PC-3 (cell line): ENCODE results near the gene PSTK.

ENCODE experiments used
- EZH2 ChIP-seq: fragments of 300-600 bp; sonication (generic); IDR thresholded peaks from one replicate; pipeline ENCODE4 v1.6.1; 2017; ENCODE audit warnings: antibody characterized with exemption, mild to moderate bottlenecking, low read length; ENCODE audit not compliant: unreplicated experiment
- EZH2phosphoT487 ChIP-seq: fragments of 300-600 bp; sonication (generic); IDR thresholded peaks from 2 replicates; pipeline ENCODE4 v1.6.1; 2018; ENCODE audit warnings: mild to moderate bottlenecking, antibody characterized with exemption, low read length, borderline replicate concordance
- TF ChIP-seq, protein P1 (sequence below): fragments of 300-600 bp; sonication (generic); conservative IDR thresholded peaks from 2 replicates; pipeline ENCODE4 v1.5.1; 2017; ENCODE audit warnings: antibody characterized with exemption, low read depth, mild to moderate bottlenecking, low read length

DNA sequence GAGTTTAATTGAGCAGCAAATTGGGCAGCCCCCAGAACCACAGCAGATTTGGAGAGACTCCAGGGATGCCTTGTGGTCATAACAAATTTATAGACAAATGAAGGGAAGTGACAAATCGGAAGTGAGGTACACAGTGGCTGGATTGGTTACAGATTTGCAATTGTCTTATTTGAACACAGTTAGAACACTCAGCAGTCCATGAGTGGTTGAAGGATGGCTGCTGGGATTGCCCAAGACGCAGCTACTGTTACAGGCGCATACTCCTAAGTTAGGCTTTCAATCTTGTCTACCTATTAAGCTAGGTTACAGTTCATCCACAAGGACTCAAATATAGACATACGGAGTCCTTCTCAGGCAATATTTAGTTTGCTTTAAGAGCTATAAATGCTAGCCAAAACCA, 36.0 kb downstream of the PSTK start:
- TF ChIP-seq, protein P1, sequence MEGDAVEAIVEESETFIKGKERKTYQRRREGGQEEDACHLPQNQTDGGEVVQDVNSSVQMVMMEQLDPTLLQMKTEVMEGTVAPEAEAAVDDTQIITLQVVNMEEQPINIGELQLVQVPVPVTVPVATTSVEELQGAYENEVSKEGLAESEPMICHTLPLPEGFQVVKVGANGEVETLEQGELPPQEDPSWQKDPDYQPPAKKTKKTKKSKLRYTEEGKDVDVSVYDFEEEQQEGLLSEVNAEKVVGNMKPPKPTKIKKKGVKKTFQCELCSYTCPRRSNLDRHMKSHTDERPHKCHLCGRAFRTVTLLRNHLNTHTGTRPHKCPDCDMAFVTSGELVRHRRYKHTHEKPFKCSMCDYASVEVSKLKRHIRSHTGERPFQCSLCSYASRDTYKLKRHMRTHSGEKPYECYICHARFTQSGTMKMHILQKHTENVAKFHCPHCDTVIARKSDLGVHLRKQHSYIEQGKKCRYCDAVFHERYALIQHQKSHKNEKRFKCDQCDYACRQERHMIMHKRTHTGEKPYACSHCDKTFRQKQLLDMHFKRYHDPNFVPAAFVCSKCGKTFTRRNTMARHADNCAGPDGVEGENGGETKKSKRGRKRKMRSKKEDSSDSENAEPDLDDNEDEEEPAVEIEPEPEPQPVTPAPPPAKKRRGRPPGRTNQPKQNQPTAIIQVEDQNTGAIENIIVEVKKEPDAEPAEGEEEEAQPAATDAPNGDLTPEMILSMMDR: no peak
- TF ChIP-seq EZH2 (no peak), EZH2phosphoT487 (no peak)
